Esophagus squamous epithelium (tissue), 4 donors: Measurements from ENCODE around the gene TEX13D.

Source experiments
- POLR2A ChIP-seq, 4 donors: fragments of 450-650 bp; IDR thresholded peaks; one replicate each; pipeline ENCODE4 v1.6.1; 2017; ENCODE audit warnings: antibody characterized with exemption in 4 of 4, mild to moderate bottlenecking in 4 of 4, moderate library complexity in 3 of 4
- TF ChIP-seq, protein P1 (sequence below), 6 experiments: fragments of 450-650 bp in 4 of 6; fragments of 200-600 bp in 2 of 6; sonication (generic) in 2 of 6; IDR thresholded peaks; one replicate each; pipeline ENCODE4 v1.5.1; 2016 to 2019; ENCODE audit warnings: antibody characterized with exemption in 6 of 6, mild to moderate bottlenecking in 4 of 6, moderate library complexity in 4 of 6

DNA sequence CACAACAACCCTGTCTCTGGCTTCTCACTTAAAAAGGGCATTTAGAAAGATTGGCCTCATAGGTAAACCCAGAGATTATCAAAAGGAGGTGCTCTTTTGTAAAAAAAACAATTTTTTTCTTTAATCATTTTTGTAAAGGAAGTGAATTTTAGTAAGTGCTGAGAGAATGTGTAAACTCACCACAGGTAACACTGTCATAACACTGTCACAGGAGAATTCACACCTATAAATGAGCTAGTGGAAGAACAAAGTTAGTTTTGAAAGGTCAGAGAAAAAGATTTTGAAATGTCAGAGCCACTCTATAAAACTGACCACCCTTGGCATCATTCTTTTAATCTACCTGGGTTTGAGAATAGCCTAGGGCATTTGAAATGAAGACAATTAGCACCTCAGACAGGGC lies 10.6 kb downstream of the TEX13D start:
- TF ChIP-seq, protein P1, sequence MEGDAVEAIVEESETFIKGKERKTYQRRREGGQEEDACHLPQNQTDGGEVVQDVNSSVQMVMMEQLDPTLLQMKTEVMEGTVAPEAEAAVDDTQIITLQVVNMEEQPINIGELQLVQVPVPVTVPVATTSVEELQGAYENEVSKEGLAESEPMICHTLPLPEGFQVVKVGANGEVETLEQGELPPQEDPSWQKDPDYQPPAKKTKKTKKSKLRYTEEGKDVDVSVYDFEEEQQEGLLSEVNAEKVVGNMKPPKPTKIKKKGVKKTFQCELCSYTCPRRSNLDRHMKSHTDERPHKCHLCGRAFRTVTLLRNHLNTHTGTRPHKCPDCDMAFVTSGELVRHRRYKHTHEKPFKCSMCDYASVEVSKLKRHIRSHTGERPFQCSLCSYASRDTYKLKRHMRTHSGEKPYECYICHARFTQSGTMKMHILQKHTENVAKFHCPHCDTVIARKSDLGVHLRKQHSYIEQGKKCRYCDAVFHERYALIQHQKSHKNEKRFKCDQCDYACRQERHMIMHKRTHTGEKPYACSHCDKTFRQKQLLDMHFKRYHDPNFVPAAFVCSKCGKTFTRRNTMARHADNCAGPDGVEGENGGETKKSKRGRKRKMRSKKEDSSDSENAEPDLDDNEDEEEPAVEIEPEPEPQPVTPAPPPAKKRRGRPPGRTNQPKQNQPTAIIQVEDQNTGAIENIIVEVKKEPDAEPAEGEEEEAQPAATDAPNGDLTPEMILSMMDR (IDR thresholded peaks at IDR 0.05), result no peak
- no peak for TF ChIP-seq POLR2A (IDR thresholded peaks at IDR 0.05)
